B cell (primary cell): ENCODE data around the gene UBR7. TPM values are rescaled to one million over a fixed set of nuclear protein-coding genes. Genes with fewer than 3 reads are reported as not detected.

Experiments used
- ATAC-seq: fragments of 200-7000 bp; cut with Tn5 transposase; one replicate; pipeline ENCODE4 v1.10.0; 2021; ENCODE audit warnings: low read depth, mild to moderate bottlenecking, moderate number of reproducible peaks, moderate library complexity
- CTCF ChIA-PET: fragments of 350-600 bp; sonication (Branson Sonifier 250); formaldehyde crosslinking; loops from one replicate; lab custom pipeline; 2021; ENCODE audit warnings: antibody characterized with exemption, inconsistent platforms; lab: Charles Lee
- POLR2A ChIA-PET: fragments of 350-600 bp; sonication (Branson Sonifier 250); formaldehyde crosslinking; loops from one replicate; lab custom pipeline; 2021; ENCODE audit warnings: antibody characterized with exemption; lab: Charles Lee
- DNase-seq: peaks from one replicate; pipeline ENCODE4 v3.0.0; 2013
- H2AFZ ChIP-seq: 2 replicates; pipeline ENCODE4 v1.6.1; 2012; ENCODE audit warnings: mild to moderate bottlenecking, low read depth, low read length; ENCODE audit not compliant: insufficient read depth, poor library complexity, severe bottlenecking
- H3K27ac ChIP-seq, 2 donors: 1 replicate in 1 of 2; 2 replicates in 1 of 2; pipeline ENCODE4 v1.5.1; 2012 to 2013; ENCODE audit warnings: low read length in 2 of 2, mild to moderate bottlenecking in 2 of 2, moderate library complexity in 1 of 2
- H3K27me3 ChIP-seq, 4 experiments: fragments of 200-600 bp in 1 of 4; sonication (generic) in 1 of 4; replicated peaks in 1 of 4; 1 replicate in 2 of 4; 2 replicates in 2 of 4; pipeline versions ENCODE4 v1.6.1 to v1.7.0; 2013 to 2016; ENCODE audit warnings: low read length in 3 of 4, mild to moderate bottlenecking in 2 of 4, mixed read lengths in 1 of 4, moderate library complexity in 1 of 4; ENCODE audit not compliant: insufficient read depth in 4 of 4, control insufficient read depth in 3 of 4; ENCODE audit errors: control extremely low read depth in 1 of 4
- H3K36me3 ChIP-seq, 2 experiments: replicated peaks in 1 of 2; 1 replicate in 1 of 2; 2 replicates in 1 of 2; pipeline versions ENCODE4 v1.6.1 to v1.7.1; 2013; ENCODE audit warnings: low read length in 1 of 2; ENCODE audit not compliant: insufficient read depth in 2 of 2, control insufficient read depth in 1 of 2; ENCODE audit errors: control extremely low read depth in 1 of 2, extremely low read depth in 1 of 2
- H3K4me1 ChIP-seq, 2 donors: fragments of 200-600 bp in 1 of 2; sonication (generic) in 1 of 2; 1 replicate in 1 of 2; 2 replicates in 1 of 2; pipeline versions ENCODE4 v1.5.1 to v1.6.1; 2013 to 2017; ENCODE audit warnings: low read length in 2 of 2; ENCODE audit not compliant: control insufficient read depth in 2 of 2, insufficient read depth in 2 of 2
- H3K4me2 ChIP-seq: replicated peaks from 2 replicates; pipeline ENCODE3; 2012; ENCODE audit warnings: mild to moderate bottlenecking, low read depth, low read length; ENCODE audit not compliant: poor library complexity, severe bottlenecking
- H3K4me3 ChIP-seq, 5 experiments: fragments of 200-600 bp in 1 of 5; sonication (generic) in 1 of 5; 1 replicate in 3 of 5; 2 replicates in 2 of 5; pipeline versions ENCODE4 v1.5.1 to v1.7.0; 2011 to 2016; ENCODE audit warnings: low read length in 4 of 5, mild to moderate bottlenecking in 4 of 5, low read depth in 2 of 5, control low read depth in 1 of 5, moderate library complexity in 1 of 5; ENCODE audit not compliant: insufficient read depth in 1 of 5; ENCODE audit errors: control extremely low read depth in 1 of 5, extremely low read depth in 1 of 5
- H3K79me2 ChIP-seq: fragments of 200-600 bp; sonication (generic); one replicate; pipeline ENCODE4 v1.6.0; 2016; ENCODE audit warnings: low read length; ENCODE audit not compliant: control insufficient read depth, insufficient read depth
- H3K9ac ChIP-seq: fragments of 200-600 bp; sonication (generic); 2 replicates; pipeline ENCODE4 v1.6.1; 2017; ENCODE audit warnings: mild to moderate bottlenecking, low read length, moderate library complexity
- H3K9me3 ChIP-seq, 3 donors: one replicate each; pipeline versions ENCODE4 v1.6.1 to v1.7.1; 2013; ENCODE audit warnings: low read length in 2 of 3; ENCODE audit not compliant: control insufficient read depth in 2 of 3, insufficient read depth in 1 of 3; ENCODE audit errors: control extremely low read depth in 1 of 3
- H4K20me1 ChIP-seq: 2 replicates; pipeline ENCODE4 v1.6.0; 2012; ENCODE audit warnings: mild to moderate bottlenecking, low read length; ENCODE audit not compliant: insufficient read depth, control insufficient read depth, poor library complexity, severe bottlenecking
- H3K27ac Mint-ChIP-seq: one replicate; pipeline ENCODE4 v1.8.0; 2021; ENCODE audit warnings: mixed read lengths
- H3K27me3 Mint-ChIP-seq: one replicate; pipeline ENCODE4 v1.8.0; 2021; ENCODE audit warnings: mixed read lengths
- H3K4me1 Mint-ChIP-seq: one replicate; pipeline ENCODE4 v1.8.0; 2021; ENCODE audit warnings: mixed read lengths
- H3K4me3 Mint-ChIP-seq: one replicate; pipeline ENCODE4 v1.8.0; 2021; ENCODE audit warnings: mixed read lengths
- H3K9me3 Mint-ChIP-seq: one replicate; pipeline ENCODE4 v1.8.0; 2022; ENCODE audit warnings: mixed read lengths; ENCODE audit not compliant: insufficient read depth
- CTCF ChIP-seq: fragments of 200-600 bp; IDR thresholded peaks from one replicate; pipeline ENCODE4 v1.8.0; 2022; ENCODE audit warnings: antibody characterized with exemption, mild to moderate bottlenecking
- EZH2 ChIP-seq: IDR thresholded peaks from 2 replicates; pipeline ENCODE4 v1.6.1; 2012; ENCODE audit warnings: borderline replicate concordance, low read depth, mild to moderate bottlenecking, moderate library complexity, low read length; ENCODE audit not compliant: insufficient read depth, poor library complexity, severe bottlenecking
- WGBS: methylation state at CpG from one replicate; pipeline ENCODE4 v1.1.5; 2013; ENCODE audit warnings: missing lambda C conversion rate; ENCODE audit not compliant: insufficient coverage; 5-methylcytosine and 5-hydroxymethylcytosine counted together
- intact Hi-C: fragments of 100-400 bp; cut with micrococcal nuclease; formaldehyde crosslinking; loops from one replicate; pipeline ENCODE4 v1.10.0; 2022
- polyA plus RNA-seq: library from polyadenylated mRNA; depleted of rRNA; stranded (reverse); fragments of >200 nt; gene quantifications from 2 replicates; pipeline ENCODE4 v1.2.3, GENCODE V29; 2012
- total RNA-seq, 2 donors: library from RNA; stranded (reverse); fragments of 120-200 nt in 1 of 2; gene quantifications; 1 replicate in 1 of 2; 2 replicates in 1 of 2; pipeline versions ENCODE4 v1.2.3 to v1.2.4, GENCODE V29; 2013 to 2022

The UBR7 gene
- total and polyA plus RNA-seq, 2 donors (not counting 1 experiment from before 2014, with no cell fraction given): 11.3 to 17.3 TPM

- Histone ChIP-seq H3K27me3 (peaks cover 0 to 9% (median 0%) of the 10 kb centered on the region in 4 experiments), H3K4me1 (peaks cover 4% of the 10 kb centered on the region in 2 donors), H3K4me2 (no peak overlapping the region), H3K9ac (no peak overlapping the region), H3K4me3 (no peak overlapping the region), H3K27ac (no peak overlapping the region), H3K36me3 (peaks cover 0 to under 1% of the 10 kb centered on the region in 2 experiments), H3K9me3 (peaks cover 0 to 4% (median 0%) of the 10 kb centered on the region in 3 donors), H4K20me1 (no peaks in the 10 kb centered on the region), H3K79me2 (no peaks in the 10 kb centered on the region), H2AFZ (no peak overlapping the region)
- H3K27me3 Mint-ChIP-seq: peaks cover 8% of the 10 kb centered on the region
- H3K9me3 Mint-ChIP-seq: no peaks in the 10 kb centered on the region
- ATAC-seq (no peak), DNase-seq (no peak)
- no peak overlapping the region for H3K27ac Mint-ChIP-seq
- no peak overlapping the region for H3K4me3 Mint-ChIP-seq
- no peak for TF ChIP-seq CTCF
- no peak for TF ChIP-seq EZH2
- 68% methylated on average over 10 of the region's 10 CpGs for WGBS
- intact Hi-C loops: loop anchor here (2.0 kb wide), 1 partner anchor 308 kb away; no protein-coding TSS in a partner anchor
- ChIA-PET CTCF (interaction anchor here (0.7 to 3.3 kb wide), 5 partner anchors 247 to 384 kb away, joined by 3 to 13 read pairs (median 3); no protein-coding TSS in a partner anchor), POLR2A (no interaction called here)
- peaks cover 12% of the 10 kb centered on the region for H3K4me1 Mint-ChIP-seq
Observed at GRCh38 chr14:93234798-93235197, 27.7 kb downstream of the UBR7 start.

- Histone ChIP-seq H2AFZ (no peak overlapping the region), H3K4me1 (no peaks in the 10 kb centered on the region), H3K27me3 (no peaks in the 10 kb centered on the region), H3K9me3 (no peaks in the 10 kb centered on the region), H3K9ac (no peak overlapping the region), H3K36me3 (peaks cover 7 to 38% of the 10 kb centered on the region in 2 experiments), H3K4me2 (no peak overlapping the region), H3K4me3 (no peak overlapping the region), H3K27ac (no peak overlapping the region), H3K79me2 (no peaks in the 10 kb centered on the region), H4K20me1 (no peaks in the 10 kb centered on the region)
- Mint-ChIP-seq H3K4me3 (no peak overlapping the region), H3K9me3 (no peaks in the 10 kb centered on the region), H3K27ac (no peak overlapping the region), H3K27me3 (no peaks in the 10 kb centered on the region), H3K4me1 (no peaks in the 10 kb centered on the region)
- no peak for ATAC-seq
- CTCF ChIA-PET: interaction anchor here (0.7 kb wide), 1 partner anchor 24 kb away, joined by 5 read pairs; no protein-coding TSS in a partner anchor
- TF ChIP-seq CTCF: no peak
- TF ChIP-seq EZH2: no peak
- POLR2A ChIA-PET: interaction anchor here (0.6 kb wide), 1 partner anchor 41 kb away, joined by 4 read pairs; no protein-coding TSS in a partner anchor
- DNase-seq: no peak
- 96% methylated on average over 18 of the region's 25 CpGs for WGBS
- intact Hi-C loops: loop anchor here (10.0 kb wide), 1 partner anchor 75 kb away; no protein-coding TSS in a partner anchor
Observed at GRCh38 chr14:93239869-93240677, 33.0 kb downstream of the UBR7 start.
